ENCODE data around the gene B3GNT9.

Gene B3GNT9

GRCh38 chr16:67190448-67191399 is 39.9 kb upstream of the B3GNT9 start:
- ATAC-seq (replicated peaks) (no peak), DNase-seq (no peak)
- H3K4me3 Mint-ChIP-seq: no peak overlapping the region
- no peaks in the 10 kb centered on the region for H3K9me3 Mint-ChIP-seq
- H3K27me3 Mint-ChIP-seq: peaks cover 5 to 13% of the 10 kb centered on the region in 2 donors
- H3K27ac Mint-ChIP-seq: no peak overlapping the region
- H3K4me1 Mint-ChIP-seq: peaks cover 14 to 41% of the 10 kb centered on the region in 2 donors
- H3K36me3 Mint-ChIP-seq: peaks cover 16 to 24% of the 10 kb centered on the region in 2 donors

DNA sequence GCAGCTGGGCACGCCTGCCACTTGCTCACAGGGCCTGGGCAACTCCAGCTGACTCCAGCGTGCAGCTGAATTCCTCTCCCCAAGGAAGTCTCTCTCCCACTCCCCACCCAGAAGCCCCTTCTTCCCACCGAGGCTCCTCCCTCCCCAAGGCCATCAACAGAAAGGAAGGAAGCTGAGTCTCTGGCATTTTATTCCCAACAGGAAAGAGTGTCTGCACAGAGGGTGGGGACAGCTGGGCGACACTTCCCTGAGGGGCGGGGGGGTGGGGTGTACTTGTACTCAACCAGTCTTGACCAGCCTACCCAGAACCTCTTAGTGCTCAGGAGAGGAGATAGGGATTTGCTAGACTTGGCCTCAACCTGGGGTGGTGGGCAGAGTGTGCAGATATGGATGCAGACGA is 39.2 kb upstream of the B3GNT9 start, which contains the start of gene EXOC3L1:
EXOC3L1 (minus strand) TSS at position 96 of the 400 bp plus-strand sequence. CDS start 460 bp downstream, outside the sequence.
- Mint-ChIP-seq H3K9me3 (no peaks in the 10 kb centered on the region), H3K27ac (no peak within 1 kb of the TSS), H3K36me3 (peaks cover 9 to 17% of the 10 kb centered on the region in 2 donors), H3K4me1 (peaks cover 21 to 42% of the 10 kb centered on the region in 2 donors), H3K27me3 (peaks cover 11 to 19% of the 10 kb centered on the region in 2 donors), H3K4me3 (no peak within 1 kb of the TSS)
- DNase-seq (no peak), ATAC-seq (replicated peaks) (no peak)

- Mint-ChIP-seq H3K27me3 (peaks cover 11 to 20% of the 10 kb centered on the region in 2 donors), H3K36me3 (peaks cover 6 to 8% of the 10 kb centered on the region in 2 donors), H3K4me3 (no peak overlapping the region), H3K4me1 (peaks cover 20 to 37% of the 10 kb centered on the region in 2 donors), H3K9me3 (no peaks in the 10 kb centered on the region), H3K27ac (no peak overlapping the region)
- no peak for ATAC-seq (replicated peaks)
- DNase-seq: no peak
These were observed 38.0 kb upstream of the B3GNT9 start for GRCh38 chr16:67188798-67189197.

DNA sequence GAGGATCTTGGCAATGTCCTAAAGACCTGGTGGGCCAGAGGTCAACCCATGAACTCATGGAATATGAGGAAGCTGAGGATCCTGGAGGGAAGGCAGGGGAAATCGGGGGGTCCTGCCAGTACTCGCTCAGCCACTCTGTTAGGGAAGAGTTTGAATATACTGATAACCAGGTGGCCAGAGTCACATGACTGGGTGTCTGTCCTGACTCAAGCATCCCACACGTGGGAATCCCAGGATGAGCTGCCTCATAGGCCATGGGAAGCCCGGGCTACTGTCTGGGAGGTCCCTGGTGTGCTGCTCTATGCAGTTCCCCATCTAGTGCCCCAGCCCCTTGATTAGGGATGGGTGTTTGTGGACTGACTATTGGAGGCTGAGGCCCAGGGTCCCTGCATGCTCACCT is 37.5 kb upstream of the B3GNT9 start:
- no peaks in the 10 kb centered on the region for H3K9me3 Mint-ChIP-seq
- DNase-seq: no peak
- peaks cover 11 to 20% of the 10 kb centered on the region in 2 donors for H3K27me3 Mint-ChIP-seq
- no peak overlapping the region for H3K27ac Mint-ChIP-seq
- H3K4me3 Mint-ChIP-seq: no peak overlapping the region
- H3K4me1 Mint-ChIP-seq: peaks cover 19 to 32% of the 10 kb centered on the region in 2 donors
- ATAC-seq (replicated peaks): no peak
- peaks cover 6 to 8% of the 10 kb centered on the region in 2 donors for H3K36me3 Mint-ChIP-seq

GRCh38 chr16:67187175-67187890 is 36.5 kb upstream of the B3GNT9 start:
- H3K4me1 Mint-ChIP-seq: peaks cover 17 to 24% of the 10 kb centered on the region in 2 donors
- no peaks in the 10 kb centered on the region for H3K9me3 Mint-ChIP-seq
- no peak overlapping the region for H3K27ac Mint-ChIP-seq
- DNase-seq (no peak), ATAC-seq (replicated peaks) (no peak)
- H3K27me3 Mint-ChIP-seq: peaks cover 11 to 20% of the 10 kb centered on the region in 2 donors
- H3K4me3 Mint-ChIP-seq: no peak overlapping the region
- H3K36me3 Mint-ChIP-seq: peaks cover 0 to 3% of the 10 kb centered on the region in 2 donors

DNA sequence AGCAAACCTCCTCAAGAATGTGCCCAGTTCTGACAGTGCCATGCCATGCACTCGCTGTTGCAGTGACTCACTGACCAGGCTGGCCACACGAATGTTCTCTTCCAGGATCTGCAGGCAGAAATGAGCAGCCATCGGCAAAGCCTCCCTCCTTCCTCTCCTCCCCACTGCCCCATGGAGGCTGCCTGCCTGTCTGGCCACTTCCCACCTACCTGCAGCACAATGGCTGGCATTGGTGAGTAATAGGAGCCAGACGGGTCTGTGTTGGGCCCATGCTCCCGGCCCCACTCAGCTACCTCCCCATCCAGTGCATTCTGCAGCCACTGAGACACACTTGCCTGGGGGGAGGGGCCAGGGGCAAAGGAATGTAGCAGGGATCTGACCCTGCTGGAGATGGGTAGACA is 35.8 kb upstream of the B3GNT9 start:
- Mint-ChIP-seq H3K36me3 (no peaks in the 10 kb centered on the region), H3K4me1 (peaks cover 14 to 19% of the 10 kb centered on the region in 2 donors), H3K4me3 (no peak overlapping the region), H3K27ac (no peak overlapping the region), H3K27me3 (peaks cover 11 to 20% of the 10 kb centered on the region in 2 donors), H3K9me3 (no peaks in the 10 kb centered on the region)
- no peak for DNase-seq
- no peak for ATAC-seq (replicated peaks)

GRCh38 chr16:67185651-67186134 is 34.9 kb upstream of the B3GNT9 start:
- ATAC-seq (replicated peaks) (no peak), DNase-seq (no peak)
- peaks cover 12 to 14% of the 10 kb centered on the region in 2 donors for H3K4me1 Mint-ChIP-seq
- H3K4me3 Mint-ChIP-seq: no peak overlapping the region
- no peaks in the 10 kb centered on the region for H3K36me3 Mint-ChIP-seq
- peaks cover 11 to 20% of the 10 kb centered on the region in 2 donors for H3K27me3 Mint-ChIP-seq
- H3K9me3 Mint-ChIP-seq: no peaks in the 10 kb centered on the region
- H3K27ac Mint-ChIP-seq: no peak overlapping the region

DNA sequence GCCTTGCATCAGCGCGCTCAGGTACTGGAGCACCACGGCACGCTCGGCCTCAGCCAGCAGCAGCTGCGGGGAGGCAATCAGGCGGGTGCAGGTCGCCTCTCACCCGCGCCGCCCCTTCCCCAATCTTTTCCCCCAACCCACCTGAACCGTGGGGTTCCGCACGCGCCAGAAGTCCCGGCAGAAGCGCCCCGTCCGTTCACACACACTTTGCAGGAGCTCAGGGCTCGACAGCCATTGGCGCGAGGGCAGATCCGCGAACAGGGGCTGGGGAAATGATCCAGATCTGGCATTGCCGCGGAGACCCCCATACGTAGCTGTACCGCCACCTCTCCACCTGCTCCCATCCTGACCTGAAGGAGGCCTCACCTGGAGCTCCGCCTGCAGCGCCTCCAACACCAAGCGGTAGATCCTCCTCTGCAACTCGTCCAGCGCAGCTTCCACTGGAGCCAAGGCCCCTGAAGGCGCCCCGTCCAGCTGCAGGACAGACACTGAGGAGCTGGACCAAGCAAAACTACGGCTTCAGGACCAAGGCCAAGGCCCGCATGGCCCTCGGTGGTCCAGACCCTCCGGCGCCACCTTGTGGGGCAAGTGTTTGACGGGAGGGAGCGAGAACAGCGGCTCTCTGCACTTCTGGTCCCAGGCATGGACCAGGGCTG is 34.3 kb upstream of the B3GNT9 start:
- ATAC-seq (replicated peaks) (peak; percentile 40 to 48), DNase-seq (peak; percentile 76)
- Mint-ChIP-seq H3K27ac (peak overlapping the region; percentile 81), H3K36me3 (no peaks in the 10 kb centered on the region), H3K27me3 (peaks cover 11 to 20% of the 10 kb centered on the region in 2 donors), H3K4me1 (peaks cover 12 to 14% of the 10 kb centered on the region in 2 donors), H3K4me3 (peak overlapping the region in 1 of 2 donors; percentile 88), H3K9me3 (no peaks in the 10 kb centered on the region)

DNA sequence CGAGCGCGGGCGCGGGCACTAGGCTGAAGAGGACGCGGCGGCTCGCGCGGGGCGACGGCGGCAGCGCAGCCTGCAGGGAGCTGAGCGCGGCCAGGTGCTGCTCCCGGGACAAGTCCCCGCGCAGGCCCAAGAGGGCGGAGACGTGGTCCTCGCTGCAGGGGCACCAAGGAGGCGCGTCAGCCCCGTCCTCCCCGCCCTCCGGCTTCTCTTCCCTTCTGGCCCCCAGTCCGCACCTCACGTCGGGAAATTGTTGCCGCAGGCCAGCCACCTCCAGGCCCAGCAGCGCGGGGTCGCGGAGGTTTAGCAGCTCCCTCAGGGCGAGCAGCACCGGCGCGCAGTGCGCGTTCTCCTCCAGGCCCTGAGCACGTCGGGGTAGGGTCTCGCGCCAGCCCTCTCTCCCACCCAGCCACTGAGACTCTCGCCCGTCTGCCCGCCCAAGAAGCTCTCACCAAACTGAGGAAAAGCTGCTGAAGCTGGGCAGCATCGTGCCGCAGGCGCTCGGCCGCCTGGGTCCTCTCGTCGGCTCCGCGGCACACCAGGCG is 33.7 kb upstream of the B3GNT9 start:
- no peak for DNase-seq
- no peaks in the 10 kb centered on the region for H3K36me3 Mint-ChIP-seq
- peak; percentile 4 to 8 for ATAC-seq (replicated peaks)
- H3K27me3 Mint-ChIP-seq: peaks cover 11 to 21% of the 10 kb centered on the region in 2 donors
- no peak overlapping the region for H3K27ac Mint-ChIP-seq
- peaks cover 12 to 14% of the 10 kb centered on the region in 2 donors for H3K4me1 Mint-ChIP-seq
- H3K4me3 Mint-ChIP-seq: peak overlapping the region in 1 of 2 donors; percentile 88
- no peaks in the 10 kb centered on the region for H3K9me3 Mint-ChIP-seq

GRCh38 chr16:67183627-67184452 is 33.0 kb upstream of the B3GNT9 start, which contains the start of gene MATCAP1:
MATCAP1 (minus strand) TSS chr16:67183963; CDS start chr16:67180610, 3,353 bp downstream.
- peak within 1 kb of the TSS in 1 of 2 donors; percentile 88 for H3K4me3 Mint-ChIP-seq
- no peaks in the 10 kb centered on the region for H3K9me3 Mint-ChIP-seq
- peaks cover 15 to 28% of the 10 kb centered on the region in 2 donors for H3K27me3 Mint-ChIP-seq
- H3K4me1 Mint-ChIP-seq: peaks cover 12 to 15% of the 10 kb centered on the region in 2 donors
- peaks cover 3% of the 10 kb centered on the region in 2 donors for H3K36me3 Mint-ChIP-seq
- H3K27ac Mint-ChIP-seq: no peak within 1 kb of the TSS
- ATAC-seq (replicated peaks) (peak; percentile 96 to 97), DNase-seq (peak; percentile 91)

DNA sequence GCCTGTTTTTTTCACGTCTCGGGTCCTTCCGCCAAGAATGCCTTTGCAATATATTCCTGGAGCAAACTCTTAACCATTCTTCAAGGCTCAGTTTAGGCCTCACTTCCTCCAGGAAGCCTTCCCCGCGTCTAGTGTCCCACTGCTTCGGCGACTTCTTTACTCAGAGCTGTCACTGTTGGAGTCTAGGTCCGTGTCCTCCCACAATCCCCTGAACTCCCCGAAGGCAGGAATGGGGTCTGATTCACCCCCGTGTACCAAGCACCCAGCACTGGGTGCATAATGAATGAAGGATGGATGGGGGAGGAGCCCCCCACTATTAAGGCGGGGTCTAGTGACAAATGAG is 32.5 kb upstream of the B3GNT9 start:
- ATAC-seq (replicated peaks) (no peak), DNase-seq (no peak)
- Mint-ChIP-seq H3K36me3 (peaks cover 3 to 4% of the 10 kb centered on the region in 2 donors), H3K4me3 (no peak overlapping the region), H3K9me3 (no peaks in the 10 kb centered on the region), H3K4me1 (peaks cover 12 to 21% of the 10 kb centered on the region in 2 donors), H3K27ac (no peak overlapping the region), H3K27me3 (peaks cover 21 to 34% of the 10 kb centered on the region in 2 donors)

- no peak for ATAC-seq (replicated peaks)
- Mint-ChIP-seq H3K4me3 (no peak overlapping the region), H3K4me1 (peaks cover 18 to 31% of the 10 kb centered on the region in 2 donors), H3K27ac (no peak overlapping the region), H3K9me3 (no peaks in the 10 kb centered on the region), H3K27me3 (peaks cover 31 to 39% of the 10 kb centered on the region in 2 donors), H3K36me3 (peaks cover 3 to 4% of the 10 kb centered on the region in 2 donors)
- DNase-seq: no peak
These were observed 31.5 kb upstream of the B3GNT9 start for GRCh38 chr16:67182288-67182687.

DNA sequence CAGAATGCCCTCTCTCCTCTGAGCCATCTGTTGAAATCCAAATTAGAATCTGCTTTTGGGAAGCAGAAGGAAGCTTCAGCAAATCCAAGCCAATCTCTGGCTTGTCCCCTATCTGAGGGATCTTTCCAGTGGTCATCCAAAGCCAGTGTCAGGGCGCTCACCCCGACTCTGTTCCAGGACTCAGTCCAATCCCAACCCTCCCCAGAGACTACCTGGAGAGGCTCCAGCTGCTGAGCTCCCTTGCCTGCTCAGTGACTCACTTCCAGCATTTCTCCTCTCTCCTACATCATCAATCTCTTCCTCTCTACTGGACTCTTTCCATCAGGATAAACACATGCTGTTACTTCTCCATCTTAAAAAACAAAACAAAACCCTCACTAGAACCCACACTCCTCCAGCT is 30.5 kb upstream of the B3GNT9 start:
- H3K9me3 Mint-ChIP-seq: no peaks in the 10 kb centered on the region
- no peak for ATAC-seq (replicated peaks)
- DNase-seq: no peak
- no peak overlapping the region for H3K27ac Mint-ChIP-seq
- H3K27me3 Mint-ChIP-seq: peaks cover 34 to 39% of the 10 kb centered on the region in 2 donors
- no peak overlapping the region for H3K4me3 Mint-ChIP-seq
- H3K36me3 Mint-ChIP-seq: peaks cover 3 to 4% of the 10 kb centered on the region in 2 donors
- peaks cover 18 to 31% of the 10 kb centered on the region in 2 donors for H3K4me1 Mint-ChIP-seq
